ENCODE data around the gene RIOK1.

RIOK1 gene

DNA sequence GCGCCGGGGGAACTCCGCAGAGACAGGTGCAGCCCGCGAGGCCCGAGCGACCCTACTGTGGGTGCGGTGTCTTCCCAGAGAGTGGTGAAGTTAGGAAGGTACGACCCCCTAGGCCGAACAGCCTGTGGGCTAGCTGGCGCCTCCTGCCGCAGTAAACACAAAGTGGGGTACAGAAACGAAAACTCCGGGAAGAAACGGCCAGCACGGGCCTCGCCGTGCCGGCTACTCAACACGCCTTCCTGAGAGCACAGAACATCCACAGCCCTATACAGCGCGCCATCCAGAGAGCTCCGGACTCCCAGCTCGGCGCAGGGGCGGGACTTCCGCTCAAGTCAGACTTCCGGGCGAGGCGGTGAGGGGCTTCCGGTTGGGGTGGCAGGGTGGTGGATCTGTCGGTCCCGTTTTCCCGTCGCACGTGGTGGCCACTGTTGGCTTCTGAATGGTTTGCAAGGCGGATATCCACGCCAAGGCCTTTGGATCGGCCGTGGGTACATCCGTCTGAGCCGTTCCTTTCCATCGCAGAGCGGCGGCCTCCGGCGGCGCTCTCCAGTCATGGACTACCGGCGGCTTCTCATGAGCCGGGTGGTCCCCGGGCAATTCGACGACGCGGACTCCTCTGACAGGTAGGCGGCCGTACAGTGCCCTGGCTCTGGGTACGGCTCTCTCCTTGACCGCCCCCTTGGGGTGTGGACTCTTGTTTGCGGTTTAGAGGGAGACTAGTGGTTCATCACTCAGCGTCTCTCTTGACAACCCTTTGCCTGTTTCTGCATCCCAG is at the start of gene RIOK1, which contains the start of gene CAGE1:
TSS of gene RIOK1 (plus strand) at position 358 of the 775 bp plus-strand sequence. CDS start at position 553, 195 bp downstream.
TSS of gene CAGE1 (minus strand) at position 292 of the 775 bp plus-strand sequence. CDS start 2,569 bp downstream, outside the sequence.
- peak within 1 kb of the TSS; percentile 83 for H2AFZ ChIP-seq (ENCODE audit: low read length)

DNA sequence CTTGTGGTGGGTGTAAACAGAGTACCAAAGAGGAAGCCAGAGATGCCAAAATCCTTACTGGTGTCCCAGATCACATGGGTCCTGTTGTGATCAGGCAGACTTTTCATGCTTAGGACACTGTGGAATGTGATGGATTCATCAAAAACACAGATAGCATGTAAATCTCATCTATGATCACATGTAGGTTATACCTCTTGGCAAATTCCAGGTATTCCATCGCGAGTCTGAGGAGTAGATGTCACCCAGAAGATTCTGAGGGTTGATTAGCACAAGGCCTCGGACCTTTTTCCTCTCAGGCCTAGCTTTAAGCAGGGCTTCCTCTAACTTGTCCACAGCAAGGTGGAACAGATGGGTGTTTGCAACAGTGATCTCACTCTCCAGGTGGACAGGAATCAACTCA is 48.3 kb upstream of the RIOK1 start:
- TF ChIP-seq, protein P1, sequence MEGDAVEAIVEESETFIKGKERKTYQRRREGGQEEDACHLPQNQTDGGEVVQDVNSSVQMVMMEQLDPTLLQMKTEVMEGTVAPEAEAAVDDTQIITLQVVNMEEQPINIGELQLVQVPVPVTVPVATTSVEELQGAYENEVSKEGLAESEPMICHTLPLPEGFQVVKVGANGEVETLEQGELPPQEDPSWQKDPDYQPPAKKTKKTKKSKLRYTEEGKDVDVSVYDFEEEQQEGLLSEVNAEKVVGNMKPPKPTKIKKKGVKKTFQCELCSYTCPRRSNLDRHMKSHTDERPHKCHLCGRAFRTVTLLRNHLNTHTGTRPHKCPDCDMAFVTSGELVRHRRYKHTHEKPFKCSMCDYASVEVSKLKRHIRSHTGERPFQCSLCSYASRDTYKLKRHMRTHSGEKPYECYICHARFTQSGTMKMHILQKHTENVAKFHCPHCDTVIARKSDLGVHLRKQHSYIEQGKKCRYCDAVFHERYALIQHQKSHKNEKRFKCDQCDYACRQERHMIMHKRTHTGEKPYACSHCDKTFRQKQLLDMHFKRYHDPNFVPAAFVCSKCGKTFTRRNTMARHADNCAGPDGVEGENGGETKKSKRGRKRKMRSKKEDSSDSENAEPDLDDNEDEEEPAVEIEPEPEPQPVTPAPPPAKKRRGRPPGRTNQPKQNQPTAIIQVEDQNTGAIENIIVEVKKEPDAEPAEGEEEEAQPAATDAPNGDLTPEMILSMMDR (IDR thresholded peaks at IDR 0.05; ENCODE audit: low read length), result no peak
- TF ChIP-seq EZH2 (optimal IDR thresholded peaks at IDR 0.05; ENCODE audit: low read depth, low read length), result no peak
- TF ChIP-seq EZH2phosphoT487 (IDR thresholded peaks at IDR 0.05; ENCODE audit: low read length), result no peak
- no peaks in the 10 kb centered on the region for H3K36me3 ChIP-seq (replicated peaks; ENCODE audit: insufficient read depth, low read length)
- H3K9me2 ChIP-seq (replicated peaks; ENCODE audit: insufficient read depth, low read length), result no peaks in the 10 kb centered on the region
- H2AFZ ChIP-seq (ENCODE audit: low read length), result no peak overlapping the region
- H4K20me1 ChIP-seq (ENCODE audit: insufficient read depth, low read length), result no peaks in the 10 kb centered on the region
- H3K4me3 ChIP-seq (ENCODE audit: low read length), result no peak overlapping the region
- H3K4me1 ChIP-seq (ENCODE audit: low read length), result no peaks in the 10 kb centered on the region
- H3K27me3 ChIP-seq (replicated peaks; ENCODE audit: insufficient read depth, low read length), result no peaks in the 10 kb centered on the region
- H3F3A ChIP-seq (ENCODE audit: insufficient read depth, low read length), result no peaks in the 10 kb centered on the region
- no peak for DNase-seq
- H3K4me2 ChIP-seq (ENCODE audit: low read depth, low read length), result no peak overlapping the region
- H3K9me3 ChIP-seq (replicated peaks; ENCODE audit: insufficient read depth, low read length), result no peaks in the 10 kb centered on the region
- H3K9ac ChIP-seq (ENCODE audit: low read length), result no peak overlapping the region
- H3K79me2 ChIP-seq (ENCODE audit: low read length), result no peaks in the 10 kb centered on the region
- no peak overlapping the region for H3K27ac ChIP-seq (ENCODE audit: low read length)

More for the DNA sequence above, at the start of gene RIOK1, which contains the start of gene CAGE1:
- peak within 1 kb of the TSS; percentile 84 for H3K4me3 ChIP-seq (ENCODE audit: low read length)
- no peak for TF ChIP-seq EZH2 (optimal IDR thresholded peaks at IDR 0.05; ENCODE audit: low read depth, low read length)
- TF ChIP-seq, protein P1 (IDR thresholded peaks at IDR 0.05; ENCODE audit: low read length), result no peak
- TF ChIP-seq EZH2phosphoT487 (IDR thresholded peaks at IDR 0.05; ENCODE audit: low read length), result no peak
- H4K20me1 ChIP-seq (ENCODE audit: insufficient read depth, low read length), result no peaks in the 10 kb centered on the region
- H3F3A ChIP-seq (ENCODE audit: insufficient read depth, low read length), result peaks cover 19% of the 10 kb centered on the region
- H3K27me3 ChIP-seq (replicated peaks; ENCODE audit: insufficient read depth, low read length), result no peaks in the 10 kb centered on the region
- H3K4me2 ChIP-seq (ENCODE audit: low read depth, low read length), result peak within 1 kb of the TSS; percentile 75
- peak within 1 kb of the TSS; percentile 93 for H3K9ac ChIP-seq (ENCODE audit: low read length)
- peaks cover 25% of the 10 kb centered on the region for H3K79me2 ChIP-seq (ENCODE audit: low read length)
- peaks cover 11% of the 10 kb centered on the region for H3K4me1 ChIP-seq (ENCODE audit: low read length)
- peak within 1 kb of the TSS; percentile 99 for H3K27ac ChIP-seq (ENCODE audit: low read length)
- H3K36me3 ChIP-seq (replicated peaks; ENCODE audit: insufficient read depth, low read length), result no peaks in the 10 kb centered on the region
- no peaks in the 10 kb centered on the region for H3K9me2 ChIP-seq (replicated peaks; ENCODE audit: insufficient read depth, low read length)
- DNase-seq, result peak; percentile 94
- H3K9me3 ChIP-seq (replicated peaks; ENCODE audit: insufficient read depth, low read length), result no peaks in the 10 kb centered on the region

DNA sequence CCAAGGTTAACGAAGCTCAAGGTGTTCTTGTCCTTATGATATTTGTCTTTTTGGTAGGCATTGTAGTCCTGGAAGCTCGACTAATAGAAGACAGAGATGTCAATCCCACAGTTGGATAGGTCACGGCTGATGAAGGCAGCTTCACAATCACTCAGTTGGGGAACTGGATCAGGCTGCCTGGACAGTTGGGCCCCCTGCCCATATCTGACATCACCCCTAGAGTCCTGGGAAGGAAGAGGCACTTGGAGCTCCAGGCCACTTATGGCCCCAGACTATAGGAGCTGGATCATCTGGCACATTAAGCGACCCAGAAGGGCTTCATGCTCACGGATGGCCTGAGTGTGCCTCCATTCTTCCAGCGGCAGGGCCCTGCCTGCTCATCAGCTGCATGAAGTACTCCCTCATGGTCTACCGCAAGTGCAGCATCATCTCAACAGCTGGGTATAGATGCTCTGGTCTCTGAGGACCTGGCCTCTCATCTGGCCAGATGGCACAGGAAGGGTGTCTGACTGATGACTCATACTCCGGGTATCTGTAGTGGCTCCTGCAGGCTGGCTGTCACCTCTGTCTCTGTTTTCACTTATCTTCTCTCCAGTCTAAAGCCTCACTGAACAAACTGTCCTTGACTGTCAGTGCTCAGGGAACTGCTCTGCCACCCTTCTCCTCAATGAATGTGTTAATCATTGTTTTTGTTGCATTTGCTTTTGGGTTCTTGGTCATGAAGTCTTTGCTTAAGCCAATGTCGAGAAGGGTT is 47.4 kb upstream of the RIOK1 start:
- TF ChIP-seq, protein P1 (IDR thresholded peaks at IDR 0.05; ENCODE audit: low read length), result no peak
- TF ChIP-seq EZH2 (optimal IDR thresholded peaks at IDR 0.05; ENCODE audit: low read depth, low read length) (no peak), EZH2phosphoT487 (IDR thresholded peaks at IDR 0.05; ENCODE audit: low read length) (no peak)
- Histone ChIP-seq H3K36me3 (replicated peaks; ENCODE audit: insufficient read depth, low read length) (no peaks in the 10 kb centered on the region), H3F3A (ENCODE audit: insufficient read depth, low read length) (no peaks in the 10 kb centered on the region), H3K9me3 (replicated peaks; ENCODE audit: insufficient read depth, low read length) (no peaks in the 10 kb centered on the region), H3K4me2 (ENCODE audit: low read depth, low read length) (no peak overlapping the region), H3K4me1 (ENCODE audit: low read length) (no peaks in the 10 kb centered on the region), H2AFZ (ENCODE audit: low read length) (no peak overlapping the region), H4K20me1 (ENCODE audit: insufficient read depth, low read length) (no peaks in the 10 kb centered on the region), H3K9ac (ENCODE audit: low read length) (no peak overlapping the region), H3K27ac (ENCODE audit: low read length) (no peak overlapping the region), H3K27me3 (replicated peaks; ENCODE audit: insufficient read depth, low read length) (no peaks in the 10 kb centered on the region), H3K4me3 (ENCODE audit: low read length) (no peak overlapping the region), H3K9me2 (replicated peaks; ENCODE audit: insufficient read depth, low read length) (no peaks in the 10 kb centered on the region), H3K79me2 (ENCODE audit: low read length) (no peaks in the 10 kb centered on the region)
- DNase-seq, result peak; percentile 61

Data from MM.1S (cell line).